Activated effector memory CD4-positive, alpha-beta T cell treated with anti-CD3 and anti-CD28 coated beads, Interleukin-2, amount 50 U/mL, for 16 hours (primary cell): ENCODE measurements around the gene ENDOV.

Source experiments
- DNase-seq: peaks from one replicate; pipeline ENCODE4 v3.0.0-alpha.2; 2020

Gene ENDOV

DNA sequence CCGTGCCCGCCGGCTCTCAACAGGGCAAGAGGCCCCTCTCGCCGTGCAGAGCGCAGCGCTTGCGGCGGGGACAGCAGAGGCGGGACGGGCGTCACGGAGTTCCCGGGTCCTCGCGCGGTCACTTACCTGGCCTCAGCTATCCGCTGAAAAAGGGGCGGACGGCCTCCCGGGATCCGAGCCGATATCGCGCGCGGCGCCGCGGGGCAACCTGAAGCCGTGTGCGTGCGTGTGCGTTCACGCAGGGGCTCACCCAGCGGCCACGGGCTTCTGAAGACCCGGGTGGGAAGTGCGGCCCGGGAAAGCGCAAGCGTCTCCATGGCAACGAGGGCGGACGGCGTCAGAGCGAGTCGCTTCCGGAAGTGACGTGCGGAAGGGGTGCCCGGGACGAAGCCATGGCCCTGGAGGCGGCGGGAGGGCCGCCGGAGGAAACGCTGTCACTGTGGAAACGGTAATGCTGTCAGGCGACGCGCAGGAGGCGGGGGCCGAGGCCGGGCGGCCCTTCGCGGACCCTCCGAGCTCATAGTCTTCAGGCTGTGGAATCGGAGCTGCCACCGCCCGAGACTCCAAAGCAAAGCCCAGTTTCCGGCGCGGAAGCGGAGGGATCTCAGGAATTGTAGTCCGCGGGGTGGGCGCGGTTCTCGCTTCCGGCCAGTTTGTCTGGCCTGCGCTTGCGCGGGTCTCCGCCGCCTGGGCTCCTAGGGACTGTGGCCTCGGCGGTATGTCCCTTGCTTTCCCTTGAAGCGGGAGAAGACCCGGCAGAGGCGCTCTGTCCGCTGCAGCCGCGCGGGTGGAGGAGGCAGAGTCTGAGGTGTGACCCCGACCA, at the start of gene ENDOV:
ENDOV (plus strand) TSS at position 365 of the 823 bp plus-strand sequence; CDS start at position 393, 28 bp downstream.
- peak; percentile 97 for DNase-seq

GRCh38 chr17:80365983-80366382, 49.0 kb upstream of the ENDOV start:
- DNase-seq = peak; percentile 59

GRCh38 chr17:80367503-80367902, 47.5 kb upstream of the ENDOV start:
- peak; percentile 30 for DNase-seq

DNA sequence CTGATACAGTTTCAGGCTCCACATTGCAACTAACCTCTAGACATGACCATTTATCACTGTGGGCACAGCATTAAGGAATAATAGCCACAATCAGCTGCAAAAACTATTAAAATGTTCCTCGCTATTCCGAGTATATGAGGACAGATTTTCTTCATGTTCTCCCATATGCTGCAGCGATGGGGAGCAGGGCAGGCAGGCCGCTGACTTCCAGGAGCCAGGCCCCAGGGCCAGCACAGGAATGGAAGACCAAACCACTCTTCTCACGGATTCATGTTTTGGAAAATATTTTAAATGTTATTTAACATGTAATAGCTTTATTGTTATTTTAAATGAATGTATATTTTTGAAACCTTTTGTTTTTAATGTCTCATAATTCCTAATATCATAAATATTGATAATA, 43.8 kb upstream of the ENDOV start:
- no peak for DNase-seq

DNA sequence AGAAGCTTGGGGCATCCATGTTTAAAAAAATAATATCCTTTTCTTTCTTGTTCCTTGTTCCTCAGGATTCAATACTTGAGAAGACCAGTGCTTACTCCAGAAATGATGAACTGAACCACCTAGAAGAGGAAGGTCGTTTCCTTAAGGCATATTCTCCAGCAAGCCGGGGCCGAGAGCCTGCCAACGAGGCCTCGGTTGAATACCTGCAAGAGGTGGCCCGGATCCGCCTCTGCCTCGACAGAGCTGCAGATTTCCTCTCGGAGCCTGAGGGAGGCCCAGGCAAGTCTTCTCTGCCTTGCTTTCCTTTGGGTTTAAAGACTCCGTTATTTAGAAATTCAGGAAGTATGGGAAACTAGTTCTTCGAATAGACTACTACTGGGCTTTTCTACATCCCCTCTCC, 42.5 kb upstream of the ENDOV start:
- DNase-seq = peak; percentile 60

DNA sequence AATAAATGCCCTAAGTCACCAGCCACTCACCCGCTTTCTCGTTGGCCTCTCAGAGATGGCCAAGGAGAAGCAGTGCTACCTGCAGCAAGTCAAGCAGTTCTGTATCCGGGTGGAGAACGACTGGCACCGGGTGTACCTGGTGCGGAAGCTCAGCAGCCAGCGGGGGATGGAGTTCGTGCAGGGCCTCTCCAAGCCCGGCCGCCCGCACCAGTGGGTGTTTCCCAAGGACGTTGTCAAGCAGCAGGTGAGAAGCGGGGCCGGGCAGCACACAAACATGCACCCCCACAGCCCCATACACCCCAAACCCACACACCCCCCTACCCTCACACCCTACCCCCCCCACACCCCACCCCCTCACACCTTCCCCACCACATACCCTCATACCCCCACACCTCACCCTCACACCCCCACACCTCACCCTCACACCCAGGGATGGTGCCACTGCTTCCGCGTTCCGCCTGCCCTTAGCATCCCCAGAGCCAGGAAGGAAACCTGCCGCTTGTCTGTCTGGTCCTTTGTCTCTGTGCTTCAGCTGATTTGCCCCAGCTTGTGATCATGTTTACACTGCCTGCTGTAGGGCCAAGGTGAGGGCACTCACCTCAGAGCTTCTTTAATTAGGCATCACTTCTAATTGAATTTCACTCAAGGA, 41.9 kb upstream of the ENDOV start:
- DNase-seq = peak; percentile 61

GRCh38 chr17:80374039-80374731, 40.8 kb upstream of the ENDOV start:
- DNase-seq = peak; percentile 56

DNA sequence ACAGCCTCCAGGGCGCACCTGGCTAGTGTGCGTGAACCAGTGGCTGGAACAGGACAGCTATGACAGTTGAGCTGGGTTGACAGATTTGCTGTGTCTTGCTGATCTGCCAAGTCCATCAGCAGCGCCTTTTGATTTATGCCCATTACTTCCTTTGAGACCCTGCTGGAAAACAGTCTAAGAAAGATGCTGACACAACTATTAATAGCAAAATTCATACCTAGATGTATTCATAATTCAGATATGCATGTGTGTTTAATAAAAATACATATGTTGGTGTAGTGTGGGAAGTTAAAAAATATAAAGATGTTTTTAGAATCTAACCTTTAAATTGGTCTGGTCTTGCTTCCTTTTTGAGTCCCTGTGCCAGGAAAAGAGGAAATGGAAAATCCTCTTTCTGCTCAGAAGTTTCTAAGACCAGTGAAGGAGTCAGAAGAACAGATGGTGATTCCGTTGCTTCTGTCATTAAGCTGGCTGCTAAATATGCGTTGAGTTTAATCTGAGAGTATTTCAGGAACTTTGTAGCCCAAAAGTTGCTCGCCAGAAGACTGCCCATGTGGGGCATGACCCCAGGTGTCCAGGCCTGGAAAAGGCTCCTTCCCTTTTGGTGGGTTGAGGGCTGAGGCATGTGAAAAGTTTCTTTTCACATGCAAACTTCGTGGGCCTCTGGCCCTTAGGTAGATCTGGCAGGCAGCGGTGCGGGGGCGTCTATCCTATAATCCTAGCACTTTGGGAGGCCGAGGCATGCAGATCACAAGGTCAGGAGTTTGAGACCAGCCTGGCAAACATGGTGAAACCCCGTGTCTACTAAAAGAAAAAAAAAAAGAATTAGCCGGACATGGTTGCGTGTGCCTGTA, 40.0 kb upstream of the ENDOV start:
- DNase-seq = peak; percentile 19

DNA sequence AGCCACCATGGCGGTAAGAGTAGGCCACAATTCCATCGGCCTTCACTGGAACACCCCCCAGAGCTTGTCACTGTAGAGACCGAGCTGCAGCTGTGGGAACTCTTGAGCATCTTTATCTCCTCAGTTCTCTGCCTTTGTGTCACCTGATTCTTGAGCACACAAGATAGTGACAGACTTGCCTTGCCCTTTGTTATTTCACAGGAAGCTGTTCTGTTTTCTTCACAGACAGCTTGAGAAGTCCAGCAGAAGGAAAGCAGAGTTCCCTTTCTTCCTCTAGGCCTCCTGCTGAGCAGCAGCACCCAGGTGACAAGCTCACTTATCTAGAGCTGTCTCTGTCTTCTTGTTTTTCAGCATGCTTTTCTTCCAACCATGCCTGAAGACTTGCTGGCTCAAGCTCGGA, 38.4 kb upstream of the ENDOV start:
- no peak for DNase-seq

GRCh38 chr17:80377798-80378197, 37.2 kb upstream of the ENDOV start:
- DNase-seq = peak; percentile 28

DNA sequence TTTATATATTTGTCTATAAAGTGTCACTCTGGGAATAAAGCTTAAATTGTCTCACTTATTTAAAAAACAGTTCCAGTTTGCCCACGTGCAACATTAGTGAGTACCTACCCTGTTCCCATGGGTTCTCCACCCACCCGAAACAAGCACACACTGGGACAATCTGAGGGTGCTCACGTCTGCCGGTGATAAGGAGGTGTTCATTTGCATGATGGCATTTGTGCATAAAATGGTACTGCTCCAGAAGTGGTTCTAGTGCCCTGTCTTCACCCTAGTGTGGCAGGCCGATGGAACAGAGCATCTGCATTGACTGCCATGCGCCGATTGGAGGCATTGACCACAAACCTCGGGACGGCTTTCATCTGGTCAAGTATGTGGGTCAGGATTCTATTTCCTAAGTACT, 35.6 kb upstream of the ENDOV start:
- DNase-seq = peak; percentile 45

DNA sequence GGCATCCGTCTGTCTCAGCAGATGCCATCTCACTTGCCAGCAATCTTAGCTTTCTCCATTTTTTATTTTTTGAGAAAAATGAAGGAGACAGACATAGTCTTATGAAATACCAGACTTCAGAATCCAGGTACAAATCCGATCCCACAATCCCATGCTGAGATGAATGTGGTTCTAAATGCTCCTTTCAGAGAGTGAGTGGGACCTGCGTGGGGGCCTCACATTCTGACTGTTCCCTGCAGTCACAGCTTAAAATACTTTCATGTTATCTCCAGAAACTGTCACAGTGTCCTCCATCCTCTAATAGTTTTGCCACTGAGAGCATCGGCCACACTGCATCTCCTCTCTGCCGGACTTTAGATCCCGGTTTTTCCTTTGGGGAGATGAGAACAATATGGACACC, 34.9 kb upstream of the ENDOV start:
- DNase-seq = no peak

DNA sequence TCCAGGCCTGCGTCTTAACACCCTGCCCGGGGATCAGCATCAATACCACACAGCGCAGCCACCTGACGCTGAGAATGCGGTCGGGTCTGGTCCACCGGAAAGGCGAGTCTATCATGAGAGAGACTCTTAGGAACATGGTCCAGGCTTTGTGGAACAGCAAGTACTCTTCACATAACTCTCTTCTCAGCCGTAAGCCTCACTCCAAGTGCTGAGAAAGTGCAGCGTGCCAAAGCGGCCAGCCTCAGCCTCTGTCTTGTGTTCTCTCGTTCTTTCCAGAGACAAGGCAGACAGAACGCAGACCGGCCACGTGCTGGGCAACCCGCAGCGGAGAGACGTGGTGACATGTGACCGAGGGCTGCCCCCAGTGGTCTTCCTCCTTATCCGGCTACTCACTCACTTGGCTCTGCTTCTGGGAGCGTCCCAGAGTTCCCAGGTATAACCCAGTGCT, 34.4 kb upstream of the ENDOV start:
- peak; percentile 59 for DNase-seq

DNA sequence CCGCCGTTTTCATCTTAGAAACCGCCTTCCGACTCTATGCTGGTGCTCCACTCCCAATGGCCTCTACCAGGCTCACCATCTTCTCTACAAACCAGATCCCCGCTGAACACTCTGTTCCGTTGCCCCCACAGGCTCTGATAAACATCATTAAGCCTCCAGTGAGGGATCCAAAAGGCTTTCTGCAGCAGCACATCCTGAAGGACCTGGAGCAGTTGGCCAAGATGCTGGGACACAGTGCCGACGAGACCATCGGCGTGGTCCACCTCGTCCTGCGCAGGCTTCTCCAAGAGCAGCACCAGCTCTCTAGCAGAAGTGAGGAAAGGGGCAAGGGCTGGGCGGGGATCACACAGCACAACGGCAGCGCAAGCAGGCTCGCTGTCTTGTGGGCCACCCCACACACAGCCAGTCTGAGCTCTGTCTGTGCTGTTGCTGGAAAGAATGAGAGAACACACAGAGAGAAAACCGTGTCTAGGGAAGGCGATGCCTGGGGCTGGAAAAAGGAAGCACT, 33.5 kb upstream of the ENDOV start:
- DNase-seq = peak; percentile 58

DNA sequence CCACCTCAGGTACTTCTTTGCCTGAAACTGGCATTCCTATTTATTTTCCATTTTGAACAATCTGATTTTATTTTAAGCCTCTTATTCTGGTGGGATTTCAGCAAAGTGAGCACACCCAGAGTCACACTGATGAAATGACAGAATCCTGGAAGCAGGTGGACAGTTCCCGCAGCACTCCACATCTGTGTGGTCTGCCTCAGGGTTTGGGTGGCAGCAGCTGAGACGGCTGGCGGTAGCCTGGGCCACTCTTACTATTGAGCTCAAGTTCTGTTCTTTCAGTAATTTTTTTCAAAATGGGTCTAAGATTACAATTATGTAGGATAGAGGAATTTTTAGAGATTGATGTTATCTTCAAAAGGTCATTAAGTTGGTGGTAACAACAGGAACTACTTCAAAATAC, 32.5 kb upstream of the ENDOV start:
- DNase-seq = peak; percentile 12

DNA sequence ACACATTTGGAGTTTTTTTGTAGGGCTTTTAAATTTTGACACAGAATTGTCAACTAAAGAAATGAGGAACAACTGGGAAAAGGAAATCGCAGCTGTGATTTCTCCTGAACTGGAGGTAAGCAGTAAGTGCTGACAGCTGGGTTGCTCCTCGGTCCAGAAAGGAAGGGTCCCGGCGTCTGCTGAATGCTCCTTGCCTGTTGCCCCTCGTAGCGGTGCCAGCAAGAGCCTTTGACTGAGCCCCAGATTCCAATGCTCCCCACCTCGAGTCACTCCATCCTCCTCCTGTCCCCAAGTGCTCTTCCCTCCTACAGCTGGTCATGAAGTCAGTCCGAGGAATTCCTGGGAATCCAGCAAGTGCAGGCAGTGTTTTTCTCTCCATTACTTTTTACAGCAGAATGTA, 32.0 kb upstream of the ENDOV start:
- peak; percentile 58 for DNase-seq

DNA sequence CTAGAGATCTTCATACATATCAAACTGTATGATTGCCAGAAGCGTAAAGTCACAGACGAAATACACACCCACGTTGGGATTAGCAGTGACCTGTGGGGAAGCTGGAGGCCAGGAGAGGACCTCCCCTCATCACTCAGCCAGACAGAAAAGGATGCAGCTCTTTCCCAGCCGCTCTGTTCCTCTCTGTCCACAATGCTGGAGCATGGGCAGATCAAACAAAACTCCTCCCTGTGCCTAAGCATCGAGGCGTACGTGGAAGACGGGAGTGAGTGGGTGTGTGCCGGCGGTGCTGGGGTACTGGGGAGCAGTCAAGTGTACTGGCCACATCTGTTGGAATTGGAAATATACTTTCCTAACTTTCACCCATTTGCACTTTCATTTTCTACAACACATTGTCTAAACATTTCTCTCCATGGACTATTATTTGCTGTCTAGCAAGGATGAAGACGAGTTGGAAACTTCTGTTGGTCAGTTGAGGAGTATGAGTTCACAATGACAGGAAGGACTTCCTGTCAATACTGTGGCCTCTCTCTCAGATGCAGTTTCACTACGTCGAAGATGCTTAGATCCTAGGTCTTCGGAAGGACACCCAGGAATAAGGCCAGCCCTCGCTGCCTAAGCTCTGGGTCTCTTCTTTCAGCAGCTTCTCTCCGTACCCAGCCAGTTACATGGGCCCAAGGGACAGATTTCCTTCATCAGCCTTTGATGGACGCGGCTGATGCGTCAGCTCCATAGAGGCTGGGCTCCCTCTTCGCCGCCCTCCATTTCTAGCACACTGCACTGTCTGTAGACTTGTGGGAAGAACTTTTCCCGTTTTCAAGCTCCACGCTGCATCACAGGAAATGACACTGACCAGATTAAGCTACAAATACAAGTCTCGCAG, 30.6 kb upstream of the ENDOV start:
- peak; percentile 44 for DNase-seq

DNA sequence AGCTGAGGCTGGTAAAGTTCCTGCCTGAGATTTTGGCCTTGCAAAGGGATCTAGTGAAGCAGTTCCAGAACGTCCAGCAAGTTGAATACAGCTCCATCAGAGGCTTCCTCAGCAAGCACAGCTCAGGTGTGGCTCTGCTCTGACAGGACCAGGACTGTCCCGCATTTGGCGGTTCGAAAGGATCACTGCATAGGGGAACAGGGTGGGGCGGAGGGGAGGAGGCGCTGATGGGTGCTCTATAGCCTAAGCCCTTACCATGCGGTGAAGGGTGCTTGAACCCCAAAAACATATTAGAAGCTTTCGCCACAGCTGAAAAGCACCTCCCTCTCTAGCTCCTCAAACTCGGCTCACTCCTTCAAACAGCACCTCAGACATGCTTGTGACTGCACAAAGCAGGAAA, 29.9 kb upstream of the ENDOV start:
- DNase-seq = peak; percentile 42

- peak; percentile 51 for DNase-seq
Measured at GRCh38 chr17:80386341-80386740, 28.6 kb upstream of the ENDOV start.

- DNase-seq = peak; percentile 54
Measured at GRCh38 chr17:80387071-80387470, 27.9 kb upstream of the ENDOV start.

DNA sequence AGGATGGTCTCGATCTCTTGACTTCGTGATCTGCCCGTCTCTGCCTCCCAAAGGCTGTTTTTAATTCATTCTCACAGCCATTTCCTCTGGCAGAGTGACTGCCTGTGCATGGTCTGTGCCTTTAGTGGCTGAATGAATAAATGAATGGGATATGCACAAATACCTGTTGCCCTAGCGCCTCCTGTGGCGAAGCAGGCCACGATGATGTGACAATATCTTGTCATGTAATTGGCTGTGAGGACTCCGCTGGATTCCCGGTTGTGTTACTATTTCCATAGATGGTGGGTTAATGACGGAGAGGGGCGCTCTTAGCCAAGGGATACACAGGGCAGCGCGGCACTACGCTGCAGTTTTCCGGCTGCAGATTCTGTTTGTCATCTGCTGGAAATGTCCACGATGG, 26.8 kb upstream of the ENDOV start:
- DNase-seq = peak; percentile 41
